ENCODE measurements around the gene PIK3R5. TPM values are rescaled to one million over a fixed set of nuclear protein-coding genes. Genes with fewer than 3 reads are reported as not detected.

Gene PIK3R5
- total RNA-seq, 1 experiment from 2014 or later: 5.9 TPM

DNA sequence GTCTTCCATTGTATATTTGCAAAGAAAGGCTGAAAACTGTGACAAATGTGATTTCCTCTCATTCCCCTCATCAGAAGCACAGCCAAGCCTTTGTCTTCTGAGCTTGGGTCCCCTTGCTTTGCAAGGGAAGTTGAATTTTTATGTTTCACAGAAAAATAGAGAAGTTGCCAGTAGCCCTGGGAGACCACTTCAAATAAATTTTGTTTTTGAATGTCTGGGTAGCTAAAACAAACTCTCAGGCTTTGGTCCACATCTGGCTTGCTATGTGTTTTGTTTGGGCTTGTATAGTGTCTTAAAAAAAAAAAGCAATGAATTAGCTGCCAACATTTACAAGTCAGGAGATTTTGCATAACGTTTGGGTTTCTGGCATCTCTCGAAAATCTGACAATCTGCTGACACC lies 122.2 kb downstream of the PIK3R5 start (continued):
- no peak for TF ChIP-seq MLX (CRISPR knock-in tag; IDR thresholded peaks at IDR 0.05)

DNA sequence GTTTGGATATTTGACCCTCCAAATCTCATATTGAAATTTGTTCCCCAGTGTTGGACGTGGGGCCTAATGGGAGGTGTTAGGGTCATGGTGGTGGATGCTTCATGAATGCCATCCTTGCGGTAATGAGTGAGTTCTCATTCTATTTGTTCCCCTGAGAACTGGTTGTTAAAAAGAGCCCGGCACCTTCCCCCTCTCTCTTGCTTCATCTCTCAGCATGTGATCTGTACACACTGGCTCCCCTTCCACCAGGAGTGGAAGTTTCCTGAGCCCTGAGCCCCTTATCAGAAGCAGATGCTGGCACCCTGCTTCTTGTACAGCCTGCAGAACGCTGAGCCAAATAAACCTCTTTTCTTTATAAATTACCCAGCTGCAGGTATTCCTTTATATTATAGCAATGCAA lies 123.7 kb downstream of the PIK3R5 start:
- H3K27ac Mint-ChIP-seq: no peak overlapping the region
- peaks cover 13% of the 10 kb centered on the region for H3K9me3 Mint-ChIP-seq
- ChIA-PET POLR2A (no interaction called here), CTCF (interaction anchor here (1.4 to 3.3 kb wide), 2 partner anchors 9 to 47 kb away, joined by 3 to 19 read pairs; no protein-coding TSS in a partner anchor)
- TF ChIP-seq TCF7 (CRISPR knock-in tag; IDR thresholded peaks at IDR 0.05; ENCODE audit: low read depth) (no peak), ESRRA (CRISPR knock-in tag; IDR thresholded peaks at IDR 0.05; ENCODE audit: borderline replicate concordance) (no peak), ERG (CRISPR knock-in tag; IDR thresholded peaks at IDR 0.05) (no peak), ZNF232 (CRISPR knock-in tag; IDR thresholded peaks at IDR 0.05) (no peak)
- TF ChIP-seq, protein P1, sequence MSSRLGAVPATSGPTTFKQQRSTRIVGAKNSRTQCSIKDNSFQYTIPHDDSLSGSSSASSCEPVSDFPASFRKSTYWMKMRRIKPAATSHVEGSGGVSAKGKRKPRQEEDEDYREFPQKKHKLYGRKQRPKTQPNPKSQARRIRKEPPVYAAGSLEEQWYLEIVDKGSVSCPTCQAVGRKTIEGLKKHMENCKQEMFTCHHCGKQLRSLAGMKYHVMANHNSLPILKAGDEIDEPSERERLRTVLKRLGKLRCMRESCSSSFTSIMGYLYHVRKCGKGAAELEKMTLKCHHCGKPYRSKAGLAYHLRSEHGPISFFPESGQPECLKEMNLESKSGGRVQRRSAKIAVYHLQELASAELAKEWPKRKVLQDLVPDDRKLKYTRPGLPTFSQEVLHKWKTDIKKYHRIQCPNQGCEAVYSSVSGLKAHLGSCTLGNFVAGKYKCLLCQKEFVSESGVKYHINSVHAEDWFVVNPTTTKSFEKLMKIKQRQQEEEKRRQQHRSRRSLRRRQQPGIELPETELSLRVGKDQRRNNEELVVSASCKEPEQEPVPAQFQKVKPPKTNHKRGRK (CRISPR knock-in tag; IDR thresholded peaks at IDR 0.05; ENCODE audit: borderline replicate concordance): no peak
- no peak for DNase-seq (ENCODE audit: low spot score)
- ATAC-seq: no peak
- H3K36me3 Mint-ChIP-seq: no peaks in the 10 kb centered on the region
- H3K4me3 Mint-ChIP-seq: no peak overlapping the region
- peaks cover 26% of the 10 kb centered on the region for H3K4me1 Mint-ChIP-seq
- peaks cover 3% of the 10 kb centered on the region for H3K27me3 Mint-ChIP-seq (ENCODE audit: low read depth)

- Mint-ChIP-seq H3K4me3 (no peak overlapping the region), H3K36me3 (no peaks in the 10 kb centered on the region), H3K4me1 (peaks cover 25% of the 10 kb centered on the region), H3K27ac (no peak overlapping the region), H3K9me3 (0 out of 2 replicates have a peak, but pooled peaks cover 10% of the 10 kb centered on the region), H3K27me3 (ENCODE audit: low read depth) (peaks cover 3% of the 10 kb centered on the region)
- ChIA-PET CTCF (interaction anchor here (0.8 to 1.2 kb wide), 5 partner anchors 9 to 61 kb away, joined by 3 to 6 read pairs (median 4); partner anchors contain the start of gene MFSD6L), POLR2A (interaction anchor here (1.0 kb wide), 1 partner anchor 9 kb away, joined by 3 read pairs; no protein-coding TSS in a partner anchor)
- DNase-seq (ENCODE audit: low spot score): no peak
- peak; percentile 46 for ATAC-seq
- TF ChIP-seq ATF2 (CRISPR knock-in tag; IDR thresholded peaks at IDR 0.05; ENCODE audit: borderline replicate concordance, low read depth) (no peak), ESRRA (CRISPR knock-in tag; IDR thresholded peaks at IDR 0.05; ENCODE audit: borderline replicate concordance) (no peak), FOXJ3 (CRISPR knock-in tag; IDR thresholded peaks at IDR 0.05; ENCODE audit: borderline replicate concordance) (no peak), ZNF138 (CRISPR knock-in tag; conservative IDR thresholded peaks at IDR 0.05) (no peak), ZNF423 (CRISPR knock-in tag; IDR thresholded peaks at IDR 0.05) (no peak), GABPB1 (CRISPR knock-in tag; IDR thresholded peaks at IDR 0.05) (no peak), E2F1 (CRISPR knock-in tag; IDR thresholded peaks at IDR 0.05) (no peak), ZNF671 (CRISPR knock-in tag; IDR thresholded peaks at IDR 0.05) (no peak), FOXK1 (CRISPR knock-in tag; IDR thresholded peaks at IDR 0.05) (no peak), GTF2I (CRISPR knock-in tag; conservative IDR thresholded peaks at IDR 0.05) (no peak), ZNF232 (CRISPR knock-in tag; IDR thresholded peaks at IDR 0.05) (no peak)
- TF ChIP-seq, protein P2, sequence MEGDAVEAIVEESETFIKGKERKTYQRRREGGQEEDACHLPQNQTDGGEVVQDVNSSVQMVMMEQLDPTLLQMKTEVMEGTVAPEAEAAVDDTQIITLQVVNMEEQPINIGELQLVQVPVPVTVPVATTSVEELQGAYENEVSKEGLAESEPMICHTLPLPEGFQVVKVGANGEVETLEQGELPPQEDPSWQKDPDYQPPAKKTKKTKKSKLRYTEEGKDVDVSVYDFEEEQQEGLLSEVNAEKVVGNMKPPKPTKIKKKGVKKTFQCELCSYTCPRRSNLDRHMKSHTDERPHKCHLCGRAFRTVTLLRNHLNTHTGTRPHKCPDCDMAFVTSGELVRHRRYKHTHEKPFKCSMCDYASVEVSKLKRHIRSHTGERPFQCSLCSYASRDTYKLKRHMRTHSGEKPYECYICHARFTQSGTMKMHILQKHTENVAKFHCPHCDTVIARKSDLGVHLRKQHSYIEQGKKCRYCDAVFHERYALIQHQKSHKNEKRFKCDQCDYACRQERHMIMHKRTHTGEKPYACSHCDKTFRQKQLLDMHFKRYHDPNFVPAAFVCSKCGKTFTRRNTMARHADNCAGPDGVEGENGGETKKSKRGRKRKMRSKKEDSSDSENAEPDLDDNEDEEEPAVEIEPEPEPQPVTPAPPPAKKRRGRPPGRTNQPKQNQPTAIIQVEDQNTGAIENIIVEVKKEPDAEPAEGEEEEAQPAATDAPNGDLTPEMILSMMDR (IDR thresholded peaks at IDR 0.05): no peak
- TF ChIP-seq, protein P3, sequence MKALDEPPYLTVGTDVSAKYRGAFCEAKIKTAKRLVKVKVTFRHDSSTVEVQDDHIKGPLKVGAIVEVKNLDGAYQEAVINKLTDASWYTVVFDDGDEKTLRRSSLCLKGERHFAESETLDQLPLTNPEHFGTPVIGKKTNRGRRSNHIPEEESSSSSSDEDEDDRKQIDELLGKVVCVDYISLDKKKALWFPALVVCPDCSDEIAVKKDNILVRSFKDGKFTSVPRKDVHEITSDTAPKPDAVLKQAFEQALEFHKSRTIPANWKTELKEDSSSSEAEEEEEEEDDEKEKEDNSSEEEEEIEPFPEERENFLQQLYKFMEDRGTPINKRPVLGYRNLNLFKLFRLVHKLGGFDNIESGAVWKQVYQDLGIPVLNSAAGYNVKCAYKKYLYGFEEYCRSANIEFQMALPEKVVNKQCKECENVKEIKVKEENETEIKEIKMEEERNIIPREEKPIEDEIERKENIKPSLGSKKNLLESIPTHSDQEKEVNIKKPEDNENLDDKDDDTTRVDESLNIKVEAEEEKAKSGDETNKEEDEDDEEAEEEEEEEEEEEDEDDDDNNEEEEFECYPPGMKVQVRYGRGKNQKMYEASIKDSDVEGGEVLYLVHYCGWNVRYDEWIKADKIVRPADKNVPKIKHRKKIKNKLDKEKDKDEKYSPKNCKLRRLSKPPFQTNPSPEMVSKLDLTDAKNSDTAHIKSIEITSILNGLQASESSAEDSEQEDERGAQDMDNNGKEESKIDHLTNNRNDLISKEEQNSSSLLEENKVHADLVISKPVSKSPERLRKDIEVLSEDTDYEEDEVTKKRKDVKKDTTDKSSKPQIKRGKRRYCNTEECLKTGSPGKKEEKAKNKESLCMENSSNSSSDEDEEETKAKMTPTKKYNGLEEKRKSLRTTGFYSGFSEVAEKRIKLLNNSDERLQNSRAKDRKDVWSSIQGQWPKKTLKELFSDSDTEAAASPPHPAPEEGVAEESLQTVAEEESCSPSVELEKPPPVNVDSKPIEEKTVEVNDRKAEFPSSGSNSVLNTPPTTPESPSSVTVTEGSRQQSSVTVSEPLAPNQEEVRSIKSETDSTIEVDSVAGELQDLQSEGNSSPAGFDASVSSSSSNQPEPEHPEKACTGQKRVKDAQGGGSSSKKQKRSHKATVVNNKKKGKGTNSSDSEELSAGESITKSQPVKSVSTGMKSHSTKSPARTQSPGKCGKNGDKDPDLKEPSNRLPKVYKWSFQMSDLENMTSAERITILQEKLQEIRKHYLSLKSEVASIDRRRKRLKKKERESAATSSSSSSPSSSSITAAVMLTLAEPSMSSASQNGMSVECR (CRISPR knock-in tag; IDR thresholded peaks at IDR 0.05; ENCODE audit: borderline replicate concordance): no peak
- TF ChIP-seq, protein P4, sequence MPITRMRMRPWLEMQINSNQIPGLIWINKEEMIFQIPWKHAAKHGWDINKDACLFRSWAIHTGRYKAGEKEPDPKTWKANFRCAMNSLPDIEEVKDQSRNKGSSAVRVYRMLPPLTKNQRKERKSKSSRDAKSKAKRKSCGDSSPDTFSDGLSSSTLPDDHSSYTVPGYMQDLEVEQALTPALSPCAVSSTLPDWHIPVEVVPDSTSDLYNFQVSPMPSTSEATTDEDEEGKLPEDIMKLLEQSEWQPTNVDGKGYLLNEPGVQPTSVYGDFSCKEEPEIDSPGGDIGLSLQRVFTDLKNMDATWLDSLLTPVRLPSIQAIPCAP (CRISPR knock-in tag; IDR thresholded peaks at IDR 0.05): no peak
Measured at GRCh38 chr17:8839410-8839935, 126.0 kb downstream of the PIK3R5 start.

Data from WTC11 (cell line).